Astrocyte (in vitro differentiated cells and primary cell): ENCODE results near the gene TMEM259.

ENCODE experiments used
- CTCF ChIP-seq: IDR thresholded peaks from 2 replicates; pipeline ENCODE4 v1.5.1; 2011; ENCODE audit warnings: low read depth, mild to moderate bottlenecking, inconsistent platforms, low read length, moderate library complexity; ENCODE audit not compliant: insufficient read depth
- EZH2 ChIP-seq: IDR thresholded peaks from 2 replicates; pipeline ENCODE4 v1.6.1; 2012; ENCODE audit warnings: mild to moderate bottlenecking, low read length, inconsistent platforms; ENCODE audit not compliant: insufficient read depth

- no peak for TF ChIP-seq CTCF
- TF ChIP-seq EZH2: no peak
These were observed 48.6 kb downstream of the TMEM259 start for GRCh38 chr19:972281-972680.
